Gastroesophageal sphincter (tissue), 2 donors: ENCODE results near the gene ANKS1A.
A peak's percentile ranks its signal among the peaks of the same experiment; 100 is the strongest.

ENCODE experiments used
- EP300 ChIP-seq: sonication (generic); formaldehyde crosslinking; IDR thresholded peaks from one replicate; pipeline ENCODE4 v1.6.1; 2017; ENCODE audit warnings: antibody characterized with exemption, mild to moderate bottlenecking
- POLR2A ChIP-seq, 2 donors: fragments of 450-650 bp; IDR thresholded peaks; one replicate each; pipeline ENCODE4 v1.6.1; 2017; ENCODE audit warnings: antibody characterized with exemption in 2 of 2, mild to moderate bottlenecking in 2 of 2, moderate library complexity in 1 of 2
- POLR2AphosphoS5 ChIP-seq: sonication (generic); formaldehyde crosslinking; IDR thresholded peaks from one replicate; pipeline ENCODE4 v1.6.1; 2017; ENCODE audit warnings: antibody characterized with exemption

DNA sequence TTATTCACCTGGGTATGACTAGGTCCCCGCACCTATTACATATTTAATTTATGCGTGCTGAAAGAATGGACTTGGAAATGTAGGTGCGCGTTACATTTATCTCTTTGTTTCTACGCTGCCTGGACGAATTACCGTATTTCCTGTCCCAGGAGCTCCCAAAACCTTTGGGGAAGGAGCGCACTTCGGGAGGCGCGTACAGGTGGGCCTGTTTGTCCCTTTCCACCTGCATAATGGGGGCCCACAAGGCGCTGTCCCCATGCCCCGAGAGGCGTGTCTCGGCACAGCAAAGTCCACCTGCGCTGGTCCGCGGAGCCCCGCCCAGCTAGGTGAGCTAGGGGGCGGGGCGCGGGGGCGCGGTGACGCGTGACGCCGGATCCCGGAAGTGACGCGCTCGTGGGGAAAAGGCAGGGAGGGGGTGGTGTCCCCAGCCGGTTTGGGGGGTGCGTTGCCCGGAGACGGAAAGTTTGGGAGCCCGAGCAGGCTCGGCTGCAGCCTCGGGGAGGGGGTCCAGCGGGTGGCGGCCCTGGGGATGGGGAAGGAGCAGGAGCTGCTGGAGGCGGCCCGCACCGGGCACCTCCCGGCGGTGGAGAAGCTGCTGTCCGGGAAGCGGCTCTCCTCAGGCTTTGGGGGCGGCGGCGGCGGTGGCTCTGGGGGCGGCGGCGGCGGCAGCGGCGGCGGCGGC, at the start of gene ANKS1A:
- peak; percentile 37 to 46 for TF ChIP-seq POLR2A (IDR thresholded peaks at IDR 0.05)
- peak; percentile 51 for TF ChIP-seq POLR2AphosphoS5
- TF ChIP-seq EP300, result no peak
